ENCODE data around the gene NFE2L1.
A peak's percentile ranks its signal among the peaks of the same experiment; 100 is the strongest.

Gene NFE2L1

GRCh38 chr17:48051706-48052486 lies 3.7 kb downstream of the NFE2L1 start:
- H3K4me3 Mint-ChIP-seq = peak overlapping the region; percentile 42
- H3K27ac Mint-ChIP-seq = peak overlapping the region; percentile 28
- H3K36me3 Mint-ChIP-seq = peaks cover 11% of the 10 kb centered on the region
- no peaks in the 10 kb centered on the region for H3K27me3 Mint-ChIP-seq
- H3K4me1 Mint-ChIP-seq (ENCODE audit: low read depth) = peaks cover 64% of the 10 kb centered on the region
- H3K9me3 Mint-ChIP-seq (ENCODE audit: low read depth) = no peaks in the 10 kb centered on the region

GRCh38 chr17:48052956-48053757 lies 5.0 kb downstream of the NFE2L1 start:
- Mint-ChIP-seq H3K9me3 (ENCODE audit: low read depth) (no peaks in the 10 kb centered on the region), H3K36me3 (peaks cover 11% of the 10 kb centered on the region), H3K4me1 (ENCODE audit: low read depth) (peaks cover 63% of the 10 kb centered on the region), H3K27ac (peak overlapping the region; percentile 75), H3K27me3 (no peaks in the 10 kb centered on the region), H3K4me3 (peak overlapping the region; percentile 42)

- Mint-ChIP-seq H3K36me3 (peaks cover 11% of the 10 kb centered on the region), H3K27me3 (no peaks in the 10 kb centered on the region), H3K4me1 (ENCODE audit: low read depth) (peaks cover 62% of the 10 kb centered on the region), H3K4me3 (no peak overlapping the region), H3K27ac (peak overlapping the region; percentile 58), H3K9me3 (ENCODE audit: low read depth) (no peaks in the 10 kb centered on the region)
Measured at GRCh38 chr17:48053758-48054237, 5.6 kb downstream of the NFE2L1 start.

- Mint-ChIP-seq H3K9me3 (ENCODE audit: low read depth) (no peaks in the 10 kb centered on the region), H3K27ac (peak overlapping the region; percentile 97), H3K27me3 (no peaks in the 10 kb centered on the region), H3K4me3 (peak overlapping the region; percentile 57), H3K4me1 (ENCODE audit: low read depth) (peaks cover 55% of the 10 kb centered on the region), H3K36me3 (peaks cover 11% of the 10 kb centered on the region)
Measured at GRCh38 chr17:48054238-48055185, 6.4 kb downstream of the NFE2L1 start.

GRCh38 chr17:48055531-48056245 lies 7.5 kb downstream of the NFE2L1 start:
- peaks cover 43% of the 10 kb centered on the region for H3K4me1 Mint-ChIP-seq (ENCODE audit: low read depth)
- peak overlapping the region; percentile 57 for H3K4me3 Mint-ChIP-seq
- no peaks in the 10 kb centered on the region for H3K9me3 Mint-ChIP-seq (ENCODE audit: low read depth)
- peak overlapping the region; percentile 97 for H3K27ac Mint-ChIP-seq
- H3K36me3 Mint-ChIP-seq = peaks cover 8% of the 10 kb centered on the region
- H3K27me3 Mint-ChIP-seq = no peaks in the 10 kb centered on the region

GRCh38 chr17:48056246-48056745 lies 8.1 kb downstream of the NFE2L1 start:
- no peaks in the 10 kb centered on the region for H3K9me3 Mint-ChIP-seq (ENCODE audit: low read depth)
- no peaks in the 10 kb centered on the region for H3K27me3 Mint-ChIP-seq
- peaks cover 41% of the 10 kb centered on the region for H3K4me1 Mint-ChIP-seq (ENCODE audit: low read depth)
- peak overlapping the region; percentile 97 for H3K27ac Mint-ChIP-seq
- peaks cover 7% of the 10 kb centered on the region for H3K36me3 Mint-ChIP-seq
- H3K4me3 Mint-ChIP-seq = peak overlapping the region; percentile 57

- Mint-ChIP-seq H3K4me1 (ENCODE audit: low read depth) (peaks cover 37% of the 10 kb centered on the region), H3K36me3 (peaks cover 7% of the 10 kb centered on the region), H3K4me3 (no peak overlapping the region), H3K9me3 (ENCODE audit: low read depth) (no peaks in the 10 kb centered on the region), H3K27me3 (no peaks in the 10 kb centered on the region), H3K27ac (peak overlapping the region; percentile 97)
Measured at GRCh38 chr17:48056879-48057278, 8.7 kb downstream of the NFE2L1 start.

- H3K36me3 Mint-ChIP-seq = peaks cover 8% of the 10 kb centered on the region
- peaks cover 29% of the 10 kb centered on the region for H3K4me1 Mint-ChIP-seq (ENCODE audit: low read depth)
- no peaks in the 10 kb centered on the region for H3K27me3 Mint-ChIP-seq
- no peak overlapping the region for H3K27ac Mint-ChIP-seq
- no peaks in the 10 kb centered on the region for H3K9me3 Mint-ChIP-seq (ENCODE audit: low read depth)
- H3K4me3 Mint-ChIP-seq = no peak overlapping the region
Measured at GRCh38 chr17:48057626-48058025, 9.5 kb downstream of the NFE2L1 start.

- H3K4me3 Mint-ChIP-seq = no peak overlapping the region
- H3K9me3 Mint-ChIP-seq (ENCODE audit: low read depth) = no peaks in the 10 kb centered on the region
- H3K36me3 Mint-ChIP-seq = peaks cover 8% of the 10 kb centered on the region
- H3K27ac Mint-ChIP-seq = no peak overlapping the region
- peaks cover 23% of the 10 kb centered on the region for H3K4me1 Mint-ChIP-seq (ENCODE audit: low read depth)
- H3K27me3 Mint-ChIP-seq = no peaks in the 10 kb centered on the region
Measured at GRCh38 chr17:48058393-48059124, 10.4 kb downstream of the NFE2L1 start.

GRCh38 chr17:48059125-48059668 lies 11.0 kb downstream of the NFE2L1 start:
- Mint-ChIP-seq H3K27me3 (no peaks in the 10 kb centered on the region), H3K9me3 (ENCODE audit: low read depth) (no peaks in the 10 kb centered on the region), H3K36me3 (peaks cover 8% of the 10 kb centered on the region), H3K4me1 (ENCODE audit: low read depth) (peaks cover 19% of the 10 kb centered on the region), H3K27ac (no peak overlapping the region), H3K4me3 (no peak overlapping the region)

- Mint-ChIP-seq H3K4me3 (no peak overlapping the region), H3K36me3 (peaks cover 8% of the 10 kb centered on the region), H3K27ac (peak overlapping the region; percentile 70), H3K9me3 (ENCODE audit: low read depth) (no peaks in the 10 kb centered on the region), H3K4me1 (ENCODE audit: low read depth) (peaks cover 15% of the 10 kb centered on the region), H3K27me3 (no peaks in the 10 kb centered on the region)
Measured at GRCh38 chr17:48060249-48060648, 12.1 kb downstream of the NFE2L1 start.

- H3K36me3 Mint-ChIP-seq = peaks cover 2% of the 10 kb centered on the region
- no peak overlapping the region for H3K4me3 Mint-ChIP-seq
- peaks cover 2% of the 10 kb centered on the region for H3K4me1 Mint-ChIP-seq (ENCODE audit: low read depth)
- H3K9me3 Mint-ChIP-seq (ENCODE audit: low read depth) = no peaks in the 10 kb centered on the region
- no peaks in the 10 kb centered on the region for H3K27me3 Mint-ChIP-seq
- H3K27ac Mint-ChIP-seq = no peak overlapping the region
Measured at GRCh38 chr17:48062273-48062672, 14.1 kb downstream of the NFE2L1 start.

- Mint-ChIP-seq H3K36me3 (peaks cover 2% of the 10 kb centered on the region), H3K4me1 (ENCODE audit: low read depth) (peaks cover 2% of the 10 kb centered on the region), H3K27ac (no peak overlapping the region), H3K27me3 (no peaks in the 10 kb centered on the region), H3K4me3 (no peak overlapping the region), H3K9me3 (ENCODE audit: low read depth) (no peaks in the 10 kb centered on the region)
Measured at GRCh38 chr17:48064638-48065037, 16.5 kb downstream of the NFE2L1 start.
